Activated T-helper 2 cell treated with anti-CD3 and anti-CD28 coated beads, Interferon-gamma antibody, Interleukin-2, Interleukin-4, amounts not matched to agents 10 μg/mL and 5 μg/mL and 100 μg/mL, durations not matched to agents 14 hours and 24 hours and 36 hours (primary cell): ENCODE data around the gene TJP3. TPM values are rescaled to one million over a fixed set of nuclear protein-coding genes. Genes with fewer than 3 reads are reported as not detected.
A peak's percentile ranks its signal among the peaks of the same experiment; 100 is the strongest.

ENCODE experiments used
- DNase-seq: peaks from one replicate; pipeline ENCODE4 v3.0.0; 2021; ENCODE audit warnings: low spot score
- H3K27ac Mint-ChIP-seq: one replicate; pipeline ENCODE4 v1.8.0; 2021; ENCODE audit warnings: mixed read lengths
- H3K27me3 Mint-ChIP-seq: one replicate; pipeline ENCODE4 v1.8.0; 2021; ENCODE audit warnings: low read depth, mixed read lengths
- H3K36me3 Mint-ChIP-seq: one replicate; pipeline ENCODE4 v1.8.0; 2021; ENCODE audit warnings: low read depth, mixed read lengths
- H3K4me1 Mint-ChIP-seq: one replicate; pipeline ENCODE4 v1.8.0; 2021; ENCODE audit warnings: low read depth, mixed read lengths
- H3K4me3 Mint-ChIP-seq: one replicate; pipeline ENCODE4 v1.8.0; 2021; ENCODE audit warnings: low read depth, mild to moderate bottlenecking, moderate library complexity, mixed read lengths
- H3K9me3 Mint-ChIP-seq: one replicate; pipeline ENCODE4 v1.8.0; 2021; ENCODE audit warnings: mixed read lengths
- intact Hi-C: fragments of 100-400 bp; cut with micrococcal nuclease; formaldehyde crosslinking; loops from one replicate; pipeline ENCODE4 v1.15.1; 2023
- total RNA-seq: library from RNA; stranded (reverse); gene quantifications from 2 replicates; pipeline ENCODE4 v1.2.3, GENCODE V29; 2022

Gene TJP3
- total RNA-seq, 1 donor from 2014 or later: 0.41 TPM

GRCh38 chr19:3721131-3721886, 13.1 kb downstream of the TJP3 start:
- no peaks in the 10 kb centered on the region for H3K4me1 Mint-ChIP-seq
- H3K36me3 Mint-ChIP-seq: no peaks in the 10 kb centered on the region
- H3K9me3 Mint-ChIP-seq: no peaks in the 10 kb centered on the region
- intact Hi-C loops: no loop called here
- H3K27ac Mint-ChIP-seq: no peak overlapping the region
- H3K27me3 Mint-ChIP-seq: peaks cover 23% of the 10 kb centered on the region
- H3K4me3 Mint-ChIP-seq: no peak overlapping the region
- DNase-seq: peak; percentile 81

DNA sequence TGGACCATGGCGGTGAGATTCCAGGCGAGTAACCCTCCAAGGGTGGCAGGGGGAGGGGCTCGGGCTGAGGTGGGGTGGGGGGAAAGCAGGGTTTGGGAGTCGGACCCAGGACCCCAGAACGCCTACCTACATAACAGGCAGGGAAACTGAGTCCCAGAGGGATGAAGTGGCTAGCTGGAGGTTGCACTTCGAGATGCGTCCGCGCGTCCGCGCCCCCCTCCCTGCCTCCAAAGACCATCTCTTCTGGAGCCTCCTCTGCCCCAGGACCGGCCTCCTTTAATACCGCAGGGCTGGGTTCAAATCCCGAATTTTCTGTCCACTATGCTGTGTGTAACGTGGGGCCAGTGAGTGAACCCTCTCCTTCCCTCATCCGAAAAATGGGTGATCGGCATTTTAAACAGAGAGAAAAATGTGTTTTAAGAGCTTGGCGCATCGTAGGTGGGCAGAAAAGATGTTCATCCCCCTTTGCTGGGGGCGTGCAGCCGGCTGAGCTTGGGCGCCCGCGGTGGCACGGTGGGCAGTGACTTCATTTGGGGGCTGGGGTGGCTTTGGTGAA, 13.8 kb downstream of the TJP3 start:
- Mint-ChIP-seq H3K9me3 (no peaks in the 10 kb centered on the region), H3K27me3 (peaks cover 23% of the 10 kb centered on the region), H3K4me3 (no peak overlapping the region), H3K27ac (no peak overlapping the region), H3K36me3 (no peaks in the 10 kb centered on the region), H3K4me1 (no peaks in the 10 kb centered on the region)
- DNase-seq: no peak
- intact Hi-C loops: no loop called here

- no peaks in the 10 kb centered on the region for H3K4me1 Mint-ChIP-seq
- H3K27me3 Mint-ChIP-seq: peaks cover 23% of the 10 kb centered on the region
- no peak overlapping the region for H3K27ac Mint-ChIP-seq
- DNase-seq: no peak
- no peaks in the 10 kb centered on the region for H3K9me3 Mint-ChIP-seq
- H3K36me3 Mint-ChIP-seq: no peaks in the 10 kb centered on the region
- no peak overlapping the region for H3K4me3 Mint-ChIP-seq
- intact Hi-C loops: no loop called here
Measured at GRCh38 chr19:3722443-3723109, 14.4 kb downstream of the TJP3 start.

GRCh38 chr19:3723110-3723488, 14.9 kb downstream of the TJP3 start:
- Mint-ChIP-seq H3K4me1 (no peaks in the 10 kb centered on the region), H3K4me3 (no peak overlapping the region), H3K9me3 (no peaks in the 10 kb centered on the region), H3K27ac (no peak overlapping the region), H3K27me3 (peaks cover 23% of the 10 kb centered on the region), H3K36me3 (no peaks in the 10 kb centered on the region)
- intact Hi-C loops: no loop called here
- DNase-seq: no peak

DNA sequence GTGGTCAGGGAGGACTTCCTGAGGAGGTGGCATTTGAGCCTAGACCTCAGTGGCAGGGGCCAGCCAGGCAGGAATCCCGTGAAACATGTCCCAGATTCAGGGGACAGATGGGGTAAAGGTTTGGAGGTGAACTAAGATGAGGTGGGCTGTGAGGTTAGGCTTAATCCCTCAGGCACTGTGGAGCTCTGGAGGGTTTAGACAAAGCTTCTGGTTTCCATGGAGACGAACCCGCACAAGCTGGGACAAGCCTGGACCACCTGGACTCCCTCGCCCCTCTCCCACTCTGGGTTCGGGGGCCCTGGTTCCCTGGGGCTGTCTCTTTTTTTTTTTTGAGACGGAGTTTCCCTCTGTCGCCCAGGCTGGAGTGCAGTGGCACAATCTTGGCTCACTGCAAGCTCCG, 15.7 kb downstream of the TJP3 start:
- no peak overlapping the region for H3K27ac Mint-ChIP-seq
- no peaks in the 10 kb centered on the region for H3K36me3 Mint-ChIP-seq

DNA sequence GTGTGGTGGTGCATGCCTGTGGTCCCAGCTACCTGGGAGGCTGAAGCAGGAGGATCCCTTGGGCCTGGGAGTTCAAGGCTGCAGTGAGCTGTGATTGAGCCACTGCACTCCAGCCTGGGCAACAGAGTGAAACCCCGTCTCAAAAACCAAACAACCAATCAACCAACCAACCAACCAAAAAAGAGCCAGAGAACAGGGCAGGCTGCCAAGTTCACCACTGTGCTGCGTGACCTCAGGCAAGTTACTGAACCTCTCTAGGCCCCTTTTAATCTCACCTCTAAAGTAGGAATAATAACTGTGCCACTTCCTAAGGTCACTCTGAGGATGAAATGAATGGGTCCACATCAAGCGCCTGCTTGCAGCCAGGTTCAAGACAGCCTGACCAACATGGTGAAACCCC, 16.9 kb downstream of the TJP3 start:
- Mint-ChIP-seq H3K4me3 (no peak overlapping the region), H3K9me3 (no peaks in the 10 kb centered on the region), H3K36me3 (no peaks in the 10 kb centered on the region), H3K27me3 (peaks cover 21% of the 10 kb centered on the region), H3K27ac (no peak overlapping the region), H3K4me1 (no peaks in the 10 kb centered on the region)
- intact Hi-C loops: no loop called here
- DNase-seq: no peak

More for the DNA sequence above, 15.7 kb downstream of the TJP3 start:
- no peak for DNase-seq
- H3K4me1 Mint-ChIP-seq: no peaks in the 10 kb centered on the region
- H3K9me3 Mint-ChIP-seq: no peaks in the 10 kb centered on the region
- H3K4me3 Mint-ChIP-seq: no peak overlapping the region
- H3K27me3 Mint-ChIP-seq: peaks cover 23% of the 10 kb centered on the region
- intact Hi-C loops: no loop called here

- no peak overlapping the region for H3K4me3 Mint-ChIP-seq
- H3K36me3 Mint-ChIP-seq: no peaks in the 10 kb centered on the region
- H3K4me1 Mint-ChIP-seq: no peaks in the 10 kb centered on the region
- intact Hi-C loops: no loop called here
- no peak overlapping the region for H3K27ac Mint-ChIP-seq
- no peak for DNase-seq
- H3K9me3 Mint-ChIP-seq: no peaks in the 10 kb centered on the region
- peaks cover 19% of the 10 kb centered on the region for H3K27me3 Mint-ChIP-seq
Measured at GRCh38 chr19:3725640-3726310, 17.6 kb downstream of the TJP3 start.

DNA sequence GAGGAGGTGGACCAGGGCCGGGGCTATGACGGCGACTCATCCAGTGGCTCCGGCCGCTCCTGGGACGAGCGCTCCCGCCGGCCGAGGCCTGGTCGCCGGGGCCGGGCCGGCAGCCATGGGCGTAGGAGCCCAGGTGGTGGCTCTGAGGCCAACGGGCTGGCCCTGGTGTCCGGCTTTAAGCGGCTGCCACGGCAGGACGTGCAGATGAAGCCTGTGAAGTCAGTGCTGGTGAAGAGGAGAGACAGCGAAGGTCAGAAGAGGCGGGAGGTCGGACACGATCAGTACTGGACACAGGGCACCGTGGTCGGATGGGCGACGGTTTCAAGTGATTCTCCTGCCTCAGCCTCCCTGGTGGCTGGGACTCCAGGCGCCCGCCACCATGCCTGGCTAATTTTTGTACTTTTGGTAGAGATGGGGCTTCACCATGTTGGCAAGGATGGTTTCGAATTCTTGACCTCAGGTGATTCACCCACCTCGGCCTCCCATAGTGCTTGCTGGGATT, 22.3 kb downstream of the TJP3 start:
- no peaks in the 10 kb centered on the region for H3K4me1 Mint-ChIP-seq
- H3K9me3 Mint-ChIP-seq: no peaks in the 10 kb centered on the region
- intact Hi-C loops: no loop called here
- no peaks in the 10 kb centered on the region for H3K36me3 Mint-ChIP-seq
- no peak for DNase-seq
- H3K4me3 Mint-ChIP-seq: no peak overlapping the region
- H3K27ac Mint-ChIP-seq: no peak overlapping the region
- H3K27me3 Mint-ChIP-seq: no peaks in the 10 kb centered on the region

DNA sequence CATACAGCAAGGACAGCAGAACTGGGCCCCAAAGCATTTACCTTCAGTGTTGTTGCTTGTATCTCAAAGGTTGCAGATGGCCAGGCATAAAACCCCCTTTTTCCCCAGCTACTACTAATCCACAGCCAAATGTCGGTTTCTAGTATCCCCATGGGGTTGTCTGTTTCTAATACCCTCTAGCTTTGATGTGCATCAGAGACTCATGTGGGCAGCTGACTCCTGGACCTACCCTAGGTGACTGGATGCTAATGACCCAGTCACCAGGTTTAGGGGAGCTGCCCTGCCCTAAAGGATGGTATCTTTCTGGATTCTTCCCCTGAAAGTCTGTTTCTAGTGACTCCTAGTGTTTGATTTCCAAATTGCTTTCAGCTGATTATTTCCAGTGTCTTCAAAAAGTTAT, 23.9 kb downstream of the TJP3 start:
- H3K27me3 Mint-ChIP-seq: no peaks in the 10 kb centered on the region
- no peaks in the 10 kb centered on the region for H3K36me3 Mint-ChIP-seq
- H3K9me3 Mint-ChIP-seq: no peaks in the 10 kb centered on the region
- no peak overlapping the region for H3K27ac Mint-ChIP-seq
- H3K4me3 Mint-ChIP-seq: no peak overlapping the region
- intact Hi-C loops: no loop called here
- peaks cover under 1% of the 10 kb centered on the region for H3K4me1 Mint-ChIP-seq
- no peak for DNase-seq

- Mint-ChIP-seq H3K27me3 (no peaks in the 10 kb centered on the region), H3K4me3 (no peak overlapping the region), H3K9me3 (no peaks in the 10 kb centered on the region), H3K36me3 (no peaks in the 10 kb centered on the region), H3K27ac (no peak overlapping the region), H3K4me1 (peaks cover 10% of the 10 kb centered on the region)
- intact Hi-C loops: no loop called here
- no peak for DNase-seq
Measured at GRCh38 chr19:3733549-3734309, 25.5 kb downstream of the TJP3 start.

- H3K4me3 Mint-ChIP-seq: no peak overlapping the region
- H3K9me3 Mint-ChIP-seq: no peaks in the 10 kb centered on the region
- H3K36me3 Mint-ChIP-seq: no peaks in the 10 kb centered on the region
- peaks cover 10% of the 10 kb centered on the region for H3K4me1 Mint-ChIP-seq
- intact Hi-C loops: no loop called here
- no peak for DNase-seq
- H3K27me3 Mint-ChIP-seq: no peaks in the 10 kb centered on the region
- H3K27ac Mint-ChIP-seq: no peak overlapping the region
Measured at GRCh38 chr19:3734310-3734600, 26.1 kb downstream of the TJP3 start.

DNA sequence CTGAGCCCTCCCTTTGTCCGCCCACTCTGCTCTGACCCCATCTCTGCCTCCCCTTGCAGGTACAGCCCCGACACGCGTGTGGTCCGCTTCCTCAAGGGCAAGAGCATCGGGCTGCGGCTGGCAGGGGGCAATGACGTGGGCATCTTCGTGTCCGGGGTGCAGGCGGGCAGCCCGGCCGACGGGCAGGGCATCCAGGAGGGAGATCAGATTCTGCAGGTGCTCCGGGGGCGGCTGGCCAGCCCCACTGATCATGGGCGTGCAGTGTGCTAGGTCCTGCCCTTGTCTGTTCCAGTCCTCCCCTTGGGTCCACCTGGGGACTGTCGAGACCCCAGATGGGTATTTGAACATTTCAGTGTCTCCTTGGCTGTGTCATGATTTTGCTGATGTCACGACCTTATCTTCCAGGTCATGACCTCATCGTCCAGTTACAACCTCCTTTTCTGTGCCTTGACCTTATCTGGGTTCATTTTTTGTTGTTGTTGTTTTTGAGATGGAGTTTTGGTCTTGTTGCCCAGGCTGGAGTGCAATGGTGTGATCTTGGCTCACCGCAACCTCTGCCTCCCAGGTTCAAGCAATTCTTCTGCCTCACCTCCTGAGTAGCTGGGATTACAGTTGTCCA, 28.0 kb downstream of the TJP3 start:
- H3K4me1 Mint-ChIP-seq: peaks cover 10% of the 10 kb centered on the region
- H3K36me3 Mint-ChIP-seq: no peaks in the 10 kb centered on the region
- H3K27me3 Mint-ChIP-seq: no peaks in the 10 kb centered on the region
- intact Hi-C loops: no loop called here
- DNase-seq: no peak
- no peaks in the 10 kb centered on the region for H3K9me3 Mint-ChIP-seq
- no peak overlapping the region for H3K27ac Mint-ChIP-seq
- H3K4me3 Mint-ChIP-seq: no peak overlapping the region
